PC-9 (cell line): ENCODE results near the gene H3-3A. TPM values are rescaled to one million over a fixed set of nuclear protein-coding genes. Genes with fewer than 3 reads are reported as not detected.

Source experiments
- BruUV-seq: library from RNA; stranded (reverse); fragments of 400-500 nt; replicated peaks from 2 replicates; lab custom pipeline; 2021; lab: Mats Ljungman, UMichigan
- CTCF ChIA-PET: fragments of 300-600 bp; sonication (Branson Sonifier 250); formaldehyde crosslinking; loops from one replicate; lab custom pipeline; 2022; ENCODE audit warnings: antibody characterized with exemption; lab: Charles Lee
- POLR2A ChIA-PET: fragments of 300-600 bp; sonication (Branson Sonifier 250); formaldehyde crosslinking; loops from one replicate; lab custom pipeline; 2022; ENCODE audit warnings: antibody characterized with exemption; ENCODE audit not compliant: unreplicated experiment; lab: Charles Lee
- DNase-seq, 2 experiments: peaks; one replicate each; pipeline versions ENCODE4 v3.0.0 to v3.0.0-alpha.2; 2015 to 2022; ENCODE audit warnings: mixed read lengths in 1 of 2
- H2AFZ ChIP-seq: fragments of 200-600 bp; sonication (generic); 2 replicates; pipeline ENCODE4 v1.8.1; 2017; ENCODE audit warnings: antibody characterized with exemption
- H3F3A ChIP-seq: fragments of 200-600 bp; sonication (generic); 2 replicates; pipeline ENCODE4 v1.8.1; 2017; ENCODE audit warnings: antibody characterized with exemption, mild to moderate bottlenecking, low read depth; ENCODE audit not compliant: insufficient read depth
- H3K27ac ChIP-seq: fragments of 200-600 bp; sonication (generic); 2 replicates; pipeline ENCODE4 v1.6.1; 2016; ENCODE audit warnings: mixed run types
- H3K27me3 ChIP-seq: fragments of 200-600 bp; sonication (generic); 2 replicates; pipeline ENCODE4 v1.6.1; 2016; ENCODE audit warnings: low read depth, mixed run types; ENCODE audit not compliant: insufficient read depth
- H3K36me3 ChIP-seq: fragments of 200-600 bp; sonication (generic); 2 replicates; pipeline ENCODE4 v1.6.1; 2016; ENCODE audit warnings: low read depth, mixed run types
- H3K4me1 ChIP-seq: fragments of 200-600 bp; sonication (generic); replicated peaks from 2 replicates; pipeline ENCODE4 v1.6.1; 2016; ENCODE audit warnings: mixed run types; ENCODE audit not compliant: insufficient read depth
- H3K4me2 ChIP-seq: fragments of 200-600 bp; sonication (generic); 2 replicates; pipeline ENCODE4 v1.6.1; 2017; ENCODE audit warnings: mixed run types
- H3K4me3 ChIP-seq: fragments of 200-600 bp; sonication (generic); 2 replicates; pipeline ENCODE4 v1.6.1; 2016; ENCODE audit warnings: mixed run types
- H3K79me2 ChIP-seq: fragments of 200-600 bp; sonication (generic); 2 replicates; pipeline ENCODE4 v1.6.1; 2017; ENCODE audit warnings: low read depth, mixed run types
- H3K9me2 ChIP-seq: fragments of 200-600 bp; sonication (generic); 2 replicates; pipeline ENCODE4 v1.8.1; 2017; ENCODE audit warnings: mild to moderate bottlenecking; ENCODE audit not compliant: insufficient read depth
- H3K9me3 ChIP-seq: fragments of 200-600 bp; sonication (generic); 2 replicates; pipeline ENCODE4 v1.8.1; 2016; ENCODE audit warnings: low read depth; ENCODE audit not compliant: insufficient read depth
- H4K20me1 ChIP-seq: fragments of 200-600 bp; sonication (generic); 2 replicates; pipeline ENCODE4 v1.8.1; 2017; ENCODE audit not compliant: insufficient read depth
- EZH2 ChIP-seq: fragments of 200-600 bp; sonication (generic); IDR thresholded peaks from 2 replicates; pipeline ENCODE4 v1.8.0; 2017; ENCODE audit warnings: antibody characterized with exemption, low read depth
- intact Hi-C: fragments of 100-400 bp; cut with micrococcal nuclease; formaldehyde crosslinking; loops from one replicate; pipeline ENCODE4 v1.10.0; 2022; ENCODE audit not compliant: unreplicated experiment
- total RNA-seq: library from RNA; stranded (reverse); gene quantifications from 2 replicates; pipeline ENCODE4 v1.2.3, GENCODE V29; 2021
- TF ChIP-seq, protein P1 (sequence below): fragments of 200-600 bp; sonication (generic); conservative IDR thresholded peaks from 2 replicates; pipeline ENCODE4 v1.6.1; 2017; ENCODE audit warnings: mixed run types, antibody characterized with exemption, mild to moderate bottlenecking, moderate library complexity

Gene H3-3A
- total RNA-seq, 1 experiment from 2014 or later = 584 TPM

GRCh38 chr1:226095286-226095685 is 32.8 kb downstream of the H3-3A start:
- BruUV-seq = no TSS peak
- H3K9me2 ChIP-seq = no peaks in the 10 kb centered on the region
- no peaks in the 10 kb centered on the region for H3K36me3 ChIP-seq
- H3F3A ChIP-seq = peaks cover 3% of the 10 kb centered on the region; the same call in 1 of the 2 replicates
- no peaks in the 10 kb centered on the region for H3K27me3 ChIP-seq
- TF ChIP-seq, protein P1, sequence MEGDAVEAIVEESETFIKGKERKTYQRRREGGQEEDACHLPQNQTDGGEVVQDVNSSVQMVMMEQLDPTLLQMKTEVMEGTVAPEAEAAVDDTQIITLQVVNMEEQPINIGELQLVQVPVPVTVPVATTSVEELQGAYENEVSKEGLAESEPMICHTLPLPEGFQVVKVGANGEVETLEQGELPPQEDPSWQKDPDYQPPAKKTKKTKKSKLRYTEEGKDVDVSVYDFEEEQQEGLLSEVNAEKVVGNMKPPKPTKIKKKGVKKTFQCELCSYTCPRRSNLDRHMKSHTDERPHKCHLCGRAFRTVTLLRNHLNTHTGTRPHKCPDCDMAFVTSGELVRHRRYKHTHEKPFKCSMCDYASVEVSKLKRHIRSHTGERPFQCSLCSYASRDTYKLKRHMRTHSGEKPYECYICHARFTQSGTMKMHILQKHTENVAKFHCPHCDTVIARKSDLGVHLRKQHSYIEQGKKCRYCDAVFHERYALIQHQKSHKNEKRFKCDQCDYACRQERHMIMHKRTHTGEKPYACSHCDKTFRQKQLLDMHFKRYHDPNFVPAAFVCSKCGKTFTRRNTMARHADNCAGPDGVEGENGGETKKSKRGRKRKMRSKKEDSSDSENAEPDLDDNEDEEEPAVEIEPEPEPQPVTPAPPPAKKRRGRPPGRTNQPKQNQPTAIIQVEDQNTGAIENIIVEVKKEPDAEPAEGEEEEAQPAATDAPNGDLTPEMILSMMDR = no peak
- no peak for TF ChIP-seq EZH2
- H3K79me2 ChIP-seq = no peaks in the 10 kb centered on the region
- no peak overlapping the region for H3K27ac ChIP-seq
- no peak for DNase-seq
- no peak overlapping the region for H3K4me3 ChIP-seq
- peaks cover 18% of the 10 kb centered on the region for H3K4me1 ChIP-seq
- intact Hi-C loops = no loop called here
- CTCF ChIA-PET = no interaction called here
- H3K9me3 ChIP-seq = no peaks in the 10 kb centered on the region
- no peak overlapping the region for H2AFZ ChIP-seq
- POLR2A ChIA-PET = no interaction called here
- no peaks in the 10 kb centered on the region for H4K20me1 ChIP-seq
- H3K4me2 ChIP-seq = no peak overlapping the region

GRCh38 chr1:226097866-226098625 is 35.5 kb downstream of the H3-3A start:
- intact Hi-C loops = no loop called here
- DNase-seq = peak in 1 of 2 experiments; percentile 75
- no TSS peak for BruUV-seq
- no peak for TF ChIP-seq EZH2
- TF ChIP-seq, protein P1 = no peak
- Histone ChIP-seq H3K9me2 (no peaks in the 10 kb centered on the region), H3K9me3 (no peaks in the 10 kb centered on the region), H3K79me2 (no peaks in the 10 kb centered on the region), H3K27ac (no peak overlapping the region), H3K36me3 (no peaks in the 10 kb centered on the region), H3F3A (peaks cover 3% of the 10 kb centered on the region; the same call in 1 of the 2 replicates), H3K4me3 (no peak overlapping the region), H3K4me1 (peaks cover 18% of the 10 kb centered on the region), H3K4me2 (peak overlapping the region; percentile 47), H4K20me1 (no peaks in the 10 kb centered on the region), H2AFZ (no peak overlapping the region), H3K27me3 (no peaks in the 10 kb centered on the region)
- POLR2A ChIA-PET = interaction anchor here (0.6 to 0.9 kb wide), 3 partner anchors 35 to 580 kb away, joined by 4 to 7 read pairs (median 7); partner anchors contain the start of gene H3-3A
- CTCF ChIA-PET = interaction anchor here (0.7 to 1.2 kb wide), 3 partner anchors 14 to 192 kb away, joined by 3 to 6 read pairs (median 4); no protein-coding TSS in a partner anchor

DNA sequence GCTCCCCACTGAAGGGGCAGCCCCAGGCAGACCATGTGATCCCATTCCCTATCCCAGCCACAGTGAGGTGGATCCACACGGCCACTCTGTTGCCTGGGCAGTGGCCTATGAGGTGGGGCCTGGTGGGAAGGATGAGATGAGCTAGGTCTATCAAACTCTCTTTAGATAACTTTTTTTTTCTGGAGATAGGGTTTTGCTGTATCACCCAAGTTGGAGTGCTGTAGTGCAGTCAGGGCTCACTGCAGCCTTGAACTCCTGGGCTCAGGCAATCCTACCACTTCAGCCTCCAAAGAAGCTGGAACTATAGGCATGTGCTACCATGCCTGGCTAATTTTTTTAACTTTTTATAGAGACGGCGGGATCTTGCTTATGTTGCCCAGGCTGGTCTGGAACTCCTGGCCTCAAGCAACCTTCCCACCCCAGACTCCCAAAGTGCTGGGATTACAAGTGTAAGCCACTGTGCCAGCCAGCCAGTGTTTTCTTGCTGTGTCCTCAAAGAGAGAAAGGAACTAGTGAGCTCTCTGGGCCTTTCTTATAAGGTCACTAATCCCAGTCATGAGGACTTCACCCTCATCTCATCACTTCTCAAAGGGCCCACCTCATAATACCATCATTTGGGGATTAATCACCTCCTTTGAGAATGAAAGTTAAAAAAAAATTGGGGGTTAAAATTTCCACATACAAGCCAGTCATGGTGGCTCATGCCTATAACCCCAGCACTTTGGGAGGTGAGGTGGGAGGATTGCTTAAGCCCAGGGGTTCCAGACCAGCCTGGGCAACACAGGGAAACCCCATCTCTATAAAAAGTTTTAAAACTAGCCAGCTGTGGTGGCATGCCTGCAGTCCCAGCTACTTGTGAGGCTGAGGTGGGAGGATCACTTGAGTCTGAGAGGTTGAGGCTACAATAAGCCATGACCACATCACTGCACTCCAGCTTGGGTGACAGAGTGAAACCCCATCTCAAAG is 36.6 kb downstream of the H3-3A start:
- Histone ChIP-seq H3K4me3 (no peak overlapping the region), H3K9me2 (no peaks in the 10 kb centered on the region), H3K36me3 (no peaks in the 10 kb centered on the region), H3K4me2 (no peak overlapping the region), H3K27me3 (no peaks in the 10 kb centered on the region), H4K20me1 (no peaks in the 10 kb centered on the region), H2AFZ (no peak overlapping the region), H3F3A (peaks cover 3% of the 10 kb centered on the region; the same call in 1 of the 2 replicates), H3K4me1 (peaks cover 24% of the 10 kb centered on the region), H3K27ac (no peak overlapping the region), H3K79me2 (no peaks in the 10 kb centered on the region), H3K9me3 (no peaks in the 10 kb centered on the region)
- BruUV-seq = no TSS peak
- TF ChIP-seq EZH2 = no peak
- TF ChIP-seq, protein P1 = no peak
- no peak for DNase-seq
- CTCF ChIA-PET = interaction anchor here (0.5 kb wide), 1 partner anchor 124 kb away, joined by 3 read pairs; the partner anchor contains the start of gene MIXL1
- POLR2A ChIA-PET = interaction anchor here (0.6 to 0.9 kb wide), 3 partner anchors 37 to 581 kb away, joined by 4 to 7 read pairs (median 6); partner anchors contain the start of gene H3-3A
- intact Hi-C loops = no loop called here
